HG03280 (cell line): Measurements from ENCODE around the gene DOK5.

Experiments used
- ATAC-seq: cut with Tn5 transposase; IDR thresholded peaks from one replicate; pipeline ENCODE4 v1.9.1; 2021; ENCODE audit warnings: mild to moderate bottlenecking, moderate library complexity; ENCODE audit not compliant: unreplicated experiment

The DOK5 gene

DNA sequence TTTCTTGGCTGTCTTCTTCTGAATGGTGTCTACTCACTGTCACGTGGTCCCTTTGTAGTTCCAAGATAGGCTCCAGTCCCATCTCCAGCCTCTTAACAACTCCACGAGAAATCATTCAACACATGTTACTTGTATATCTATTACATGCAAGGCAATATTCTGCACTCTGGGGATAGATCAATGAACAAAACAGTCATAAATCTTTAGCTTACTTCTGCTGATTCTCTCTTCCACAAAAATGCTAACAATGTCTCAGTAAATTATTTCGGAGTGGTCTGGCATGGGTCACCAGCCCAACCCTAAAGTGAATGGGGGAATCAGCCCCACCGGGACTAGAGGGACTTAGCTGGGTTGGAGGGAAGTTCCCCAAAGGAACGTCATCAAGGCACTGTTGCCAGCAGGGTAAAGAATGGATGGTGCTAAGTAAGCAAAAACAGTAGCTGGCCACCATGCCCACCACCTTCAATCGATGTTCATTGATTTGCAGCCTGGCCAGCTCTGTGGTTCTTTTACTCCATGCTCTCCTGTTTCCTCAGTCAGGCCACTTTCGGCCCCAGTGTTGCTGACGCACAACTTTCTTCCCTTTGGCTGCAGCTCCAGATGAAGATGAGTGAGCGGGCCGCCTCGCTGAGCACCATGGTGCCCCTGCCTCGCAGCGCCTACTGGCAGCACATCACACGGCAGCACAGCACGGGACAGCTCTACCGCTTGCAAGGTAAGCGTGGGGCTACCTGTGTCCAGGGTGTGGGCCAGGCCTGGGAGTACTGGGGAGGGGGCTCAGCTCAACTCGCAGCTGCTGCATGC, 167.7 kb downstream of the DOK5 start:
- ATAC-seq = no peak

DNA sequence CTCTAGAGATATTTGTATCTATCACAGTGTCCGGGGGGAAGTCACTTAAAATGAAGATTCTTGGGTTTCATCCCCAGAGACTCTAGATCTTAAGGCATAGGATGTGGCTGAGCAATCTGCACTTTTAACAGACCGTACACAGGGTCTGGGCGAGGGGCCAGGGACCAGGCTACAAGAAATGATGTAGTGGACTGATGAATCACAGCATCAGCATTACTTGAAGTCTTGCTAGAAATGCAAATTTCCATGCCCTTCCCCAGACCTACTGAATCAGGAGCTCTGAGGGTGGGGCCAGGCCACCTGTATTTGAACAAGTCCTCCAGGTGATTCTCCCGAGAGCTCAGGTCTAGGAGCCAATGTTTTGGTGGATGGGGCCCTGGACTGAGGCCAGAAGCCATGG, 168.4 kb downstream of the DOK5 start:
- ATAC-seq = no peak

GRCh38 chr20:54645445-54646155, 170.2 kb downstream of the DOK5 start:
- no peak for ATAC-seq

- ATAC-seq = no peak
Measured at GRCh38 chr20:54646156-54646517, 170.7 kb downstream of the DOK5 start.

- no peak for ATAC-seq
Measured at GRCh38 chr20:54648421-54649142, 173.2 kb downstream of the DOK5 start.

DNA sequence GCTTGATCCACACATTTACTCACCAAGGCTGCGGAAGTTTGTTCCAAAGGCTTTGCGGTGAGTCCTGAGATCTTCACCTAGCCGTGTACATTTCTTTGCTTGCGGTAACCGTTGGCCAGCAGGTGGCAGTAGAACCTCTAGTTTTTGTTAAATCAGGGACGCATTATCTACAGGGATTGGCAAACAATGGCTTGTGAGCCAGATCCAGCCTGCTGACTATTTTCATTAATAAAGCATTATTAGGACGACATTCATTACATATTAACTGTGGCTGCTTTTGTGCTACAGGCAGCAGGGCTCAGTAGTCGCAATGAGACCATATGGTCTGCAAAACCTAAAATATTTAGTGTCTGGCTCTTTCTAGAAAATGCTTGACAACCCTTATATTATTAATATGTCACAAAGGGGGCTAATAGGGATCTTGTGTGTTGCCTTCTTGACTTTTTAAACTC, 174.1 kb downstream of the DOK5 start:
- ATAC-seq = peak; percentile 65

GRCh38 chr20:54650052-54650719, 174.8 kb downstream of the DOK5 start:
- ATAC-seq = no peak

DNA sequence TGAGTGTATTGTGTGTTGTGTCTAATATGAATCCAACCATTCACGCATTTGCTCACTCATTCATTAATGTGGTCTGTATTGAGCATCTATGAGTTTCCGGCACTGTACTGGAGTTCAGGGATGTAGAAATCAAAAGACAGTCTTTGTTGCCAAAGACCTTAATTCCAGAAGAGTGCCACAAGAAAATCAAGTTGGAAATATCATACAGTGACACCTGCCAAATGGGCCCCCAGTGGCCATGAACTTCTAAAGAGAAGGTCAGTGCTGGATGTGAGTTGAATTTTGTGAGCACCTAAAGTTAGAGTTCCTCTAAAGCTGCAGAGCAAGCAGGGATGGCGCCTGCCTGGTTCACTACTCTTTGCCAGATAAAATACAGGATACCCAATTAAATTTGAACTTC, 175.9 kb downstream of the DOK5 start:
- no peak for ATAC-seq

DNA sequence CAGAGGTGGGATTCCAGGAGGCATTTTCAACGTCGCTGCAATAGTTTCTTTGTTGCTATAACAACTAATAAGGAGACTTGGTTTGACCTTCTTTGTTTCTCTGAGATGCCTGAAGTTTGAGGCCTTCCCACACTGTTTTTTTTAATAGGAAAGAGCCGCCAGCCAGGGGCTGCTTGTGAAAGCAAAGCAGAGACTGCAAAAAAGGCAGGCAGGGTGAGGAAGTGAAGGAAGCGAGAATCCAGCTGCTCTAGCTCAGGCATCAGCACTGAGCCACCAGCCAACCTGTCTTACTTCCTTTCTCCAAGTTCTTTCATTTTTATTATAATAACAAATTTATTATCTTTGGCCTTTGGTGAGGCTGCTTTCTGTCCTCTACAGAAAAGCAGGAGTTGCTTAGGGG, 179.1 kb downstream of the DOK5 start:
- ATAC-seq = no peak

DNA sequence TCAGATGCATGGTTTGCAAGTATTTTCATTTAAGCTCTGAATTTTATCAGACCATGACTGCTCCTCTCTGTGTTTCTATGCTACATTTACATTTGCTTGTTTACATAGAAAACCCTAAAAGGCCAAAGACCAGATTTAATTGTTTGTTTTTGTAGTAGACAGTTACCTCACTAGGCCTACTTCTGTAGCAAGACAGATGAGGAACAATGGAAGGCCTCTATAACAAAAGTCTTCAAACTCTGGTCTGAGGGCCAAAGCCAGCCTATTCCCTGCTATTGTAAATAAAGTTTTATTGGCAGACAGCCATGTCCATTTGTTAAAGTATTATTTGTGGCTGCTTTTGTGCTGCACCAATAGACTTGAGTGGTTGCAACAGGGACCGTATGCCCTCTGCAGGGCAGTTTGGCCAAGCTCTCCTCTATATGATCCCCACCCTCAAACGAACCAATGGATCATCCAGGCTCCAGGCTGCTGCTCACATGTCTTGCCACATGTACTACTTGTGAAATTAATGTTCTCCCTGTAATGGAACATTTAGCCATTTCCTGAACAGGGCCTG, 182.0 kb downstream of the DOK5 start:
- ATAC-seq = no peak

- no peak for ATAC-seq
Measured at GRCh38 chr20:54658525-54658924, 183.1 kb downstream of the DOK5 start.

- no peak for ATAC-seq
Measured at GRCh38 chr20:54661265-54661664, 185.9 kb downstream of the DOK5 start.

GRCh38 chr20:54661880-54662465, 186.6 kb downstream of the DOK5 start:
- ATAC-seq = no peak

GRCh38 chr20:54665812-54666211, 190.4 kb downstream of the DOK5 start:
- ATAC-seq = no peak

DNA sequence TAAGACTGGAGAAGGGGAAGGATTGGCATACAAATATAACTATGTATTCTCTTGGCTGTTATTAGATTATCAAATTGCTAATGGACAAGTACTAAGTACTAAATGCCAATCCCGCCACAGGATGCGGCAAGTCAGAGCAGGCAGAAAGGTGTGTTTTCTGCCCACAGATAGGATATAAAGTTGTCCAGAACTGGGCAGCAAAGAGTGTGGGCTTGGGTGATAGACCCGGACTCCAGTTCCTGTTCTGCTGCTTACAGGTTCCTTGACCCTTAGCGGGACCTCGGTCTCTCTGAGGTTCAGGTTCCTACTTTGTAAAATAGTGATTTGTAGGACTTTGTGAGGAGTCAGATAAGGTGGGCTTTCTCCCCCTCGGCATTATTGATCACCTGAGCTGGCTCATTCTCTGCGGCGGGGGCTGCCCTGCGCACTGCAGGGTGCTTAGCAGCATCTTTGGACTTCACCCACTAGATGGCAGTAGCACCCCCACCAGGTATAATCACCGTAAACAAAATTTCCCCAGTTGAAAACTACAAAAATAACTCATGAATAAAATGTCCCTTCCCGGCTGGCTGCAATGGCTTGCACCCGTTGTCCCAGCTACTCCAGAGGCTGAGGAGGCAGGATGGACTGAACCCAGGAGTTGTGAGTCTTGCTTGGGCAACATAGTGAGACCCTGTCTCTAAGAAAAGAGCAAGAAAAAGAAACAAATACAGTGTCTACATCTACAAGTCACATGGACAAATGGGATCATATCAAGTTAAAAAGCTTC, 193.1 kb downstream of the DOK5 start:
- peak; percentile 77 for ATAC-seq

DNA sequence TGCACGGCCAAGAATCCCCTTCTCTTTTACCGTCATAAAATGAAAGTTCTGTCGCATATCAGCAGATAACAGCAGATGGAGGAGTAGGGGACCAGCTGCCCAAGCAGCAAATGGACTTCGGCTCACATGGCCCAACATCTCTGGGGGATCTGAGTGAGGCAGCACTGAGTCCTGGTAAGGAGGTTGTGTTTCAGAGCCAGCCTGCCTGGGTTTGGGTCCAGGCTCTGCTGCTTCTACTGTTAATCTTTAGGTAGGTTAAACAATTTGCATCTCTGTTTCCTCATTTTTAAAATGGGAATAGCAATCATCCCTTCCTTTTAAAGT, 193.6 kb downstream of the DOK5 start:
- no peak for ATAC-seq

DNA sequence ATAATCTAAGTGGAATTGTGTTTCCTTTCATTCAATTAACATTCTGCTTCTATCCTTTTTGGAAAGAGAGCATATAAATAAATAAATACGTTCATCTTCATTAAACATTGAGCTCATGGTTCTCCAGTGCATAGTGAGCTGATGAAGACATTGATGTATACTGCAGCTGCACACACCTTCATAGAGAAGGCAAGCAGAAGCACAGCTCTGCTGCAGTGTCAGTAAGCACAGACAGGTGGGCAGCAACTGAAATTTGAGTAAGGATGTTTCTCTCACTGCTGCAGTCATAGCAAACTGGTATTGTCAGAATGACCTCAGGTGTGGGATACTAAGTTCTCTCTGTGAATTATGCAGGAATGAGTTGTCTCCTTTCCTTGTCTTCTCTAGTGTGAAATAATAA, 202.9 kb downstream of the DOK5 start:
- ATAC-seq = no peak

- ATAC-seq = no peak
Measured at GRCh38 chr20:54680439-54680838, 205.0 kb downstream of the DOK5 start.

DNA sequence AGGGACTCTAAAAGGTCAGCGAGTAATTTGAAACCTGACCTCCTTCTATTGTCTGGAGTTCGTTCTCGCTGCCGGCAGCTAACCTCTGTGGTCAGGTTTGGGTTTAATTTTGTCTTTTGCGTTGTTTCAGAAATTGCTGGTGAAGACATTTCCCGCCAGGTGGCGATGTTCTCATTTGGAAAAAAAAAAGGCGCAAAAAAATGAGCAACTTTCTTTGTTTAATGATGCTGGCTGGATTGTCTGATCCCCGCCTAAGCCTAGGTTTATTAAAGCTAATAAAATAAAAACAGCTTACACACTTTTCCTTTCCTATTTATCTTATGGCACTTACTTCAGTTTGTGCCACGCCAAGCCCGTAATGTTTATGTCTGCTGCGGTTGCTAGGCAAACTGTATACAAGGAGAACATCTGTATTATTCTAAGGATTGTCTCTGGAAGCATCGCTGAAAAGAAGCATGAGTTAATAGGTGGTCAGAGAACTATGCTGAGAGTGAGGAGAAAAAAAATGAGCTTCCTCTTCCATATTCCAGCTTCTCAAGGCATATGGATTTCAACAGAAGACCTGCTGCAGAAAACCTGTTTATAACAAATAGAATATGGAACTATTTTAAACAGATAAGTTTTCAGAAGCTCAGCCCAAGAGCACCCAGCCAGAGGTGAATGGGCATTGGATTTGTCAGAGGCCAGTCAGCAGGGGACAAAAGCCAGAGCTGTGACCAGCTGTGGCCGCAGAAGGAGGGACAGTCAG, 205.7 kb downstream of the DOK5 start:
- ATAC-seq = no peak
